HG02588 (cell line): ENCODE results near the gene CNGB1.
"Not testable (repeated sequence)": the region's sequence is repeated elsewhere in the genome, so short reads cannot be mapped to it uniquely, and the experiment has no call there.

ENCODE experiments used
- ATAC-seq: cut with Tn5 transposase; IDR thresholded peaks from one replicate; pipeline ENCODE4 v1.9.1; 2021; ENCODE audit warnings: mild to moderate bottlenecking, moderate library complexity; ENCODE audit not compliant: unreplicated experiment

The CNGB1 gene

GRCh38 chr16:57938484-57938883 is 32.4 kb downstream of the CNGB1 start:
- ATAC-seq = no peak

GRCh38 chr16:57937861-57938260 is 33.1 kb downstream of the CNGB1 start:
- ATAC-seq = no peak

GRCh38 chr16:57935904-57936303 is 35.0 kb downstream of the CNGB1 start:
- no peak for ATAC-seq

GRCh38 chr16:57930533-57930932 is 40.4 kb downstream of the CNGB1 start:
- no peak for ATAC-seq

GRCh38 chr16:57929250-57929649 is 41.7 kb downstream of the CNGB1 start:
- no peak for ATAC-seq

GRCh38 chr16:57926041-57926440 is 44.9 kb downstream of the CNGB1 start:
- no peak for ATAC-seq

- ATAC-seq = no peak
Measured at GRCh38 chr16:57925310-57925709, 45.6 kb downstream of the CNGB1 start.

GRCh38 chr16:57924514-57924913 is 46.4 kb downstream of the CNGB1 start:
- no peak for ATAC-seq

GRCh38 chr16:57923841-57924240 is 47.1 kb downstream of the CNGB1 start:
- ATAC-seq = no peak

- no peak for ATAC-seq
Measured at GRCh38 chr16:57923418-57923817, 47.5 kb downstream of the CNGB1 start.

- ATAC-seq = no peak
Measured at GRCh38 chr16:57920880-57921229, 50.1 kb downstream of the CNGB1 start.

GRCh38 chr16:57920215-57920879 is 50.6 kb downstream of the CNGB1 start:
- ATAC-seq = no peak

GRCh38 chr16:57918994-57919393 is 51.9 kb downstream of the CNGB1 start:
- no peak for ATAC-seq

GRCh38 chr16:57918444-57918843 is 52.5 kb downstream of the CNGB1 start:
- ATAC-seq = no peak

GRCh38 chr16:57917929-57918328 is 53.0 kb downstream of the CNGB1 start:
- ATAC-seq = not testable (repeated sequence)

- ATAC-seq = not testable (repeated sequence)
Measured at GRCh38 chr16:57917489-57917888, 53.4 kb downstream of the CNGB1 start.

- no peak for ATAC-seq
Measured at GRCh38 chr16:57916735-57917438, 54.0 kb downstream of the CNGB1 start.

GRCh38 chr16:57915811-57916488 is 55.0 kb downstream of the CNGB1 start:
- no peak for ATAC-seq

- no peak for ATAC-seq
Measured at GRCh38 chr16:57915267-57915666, 55.7 kb downstream of the CNGB1 start.

GRCh38 chr16:57914244-57915173 is 56.4 kb downstream of the CNGB1 start:
- no peak for ATAC-seq
